HG02623 (cell line): Measurements from ENCODE around the gene PNPLA6.
A peak's percentile ranks its signal among the peaks of the same experiment; 100 is the strongest.

Experiments
- ATAC-seq: cut with Tn5 transposase; IDR thresholded peaks from one replicate; pipeline ENCODE4 v1.9.1; 2021; ENCODE audit warnings: moderate library complexity; ENCODE audit not compliant: unreplicated experiment

The PNPLA6 gene

DNA sequence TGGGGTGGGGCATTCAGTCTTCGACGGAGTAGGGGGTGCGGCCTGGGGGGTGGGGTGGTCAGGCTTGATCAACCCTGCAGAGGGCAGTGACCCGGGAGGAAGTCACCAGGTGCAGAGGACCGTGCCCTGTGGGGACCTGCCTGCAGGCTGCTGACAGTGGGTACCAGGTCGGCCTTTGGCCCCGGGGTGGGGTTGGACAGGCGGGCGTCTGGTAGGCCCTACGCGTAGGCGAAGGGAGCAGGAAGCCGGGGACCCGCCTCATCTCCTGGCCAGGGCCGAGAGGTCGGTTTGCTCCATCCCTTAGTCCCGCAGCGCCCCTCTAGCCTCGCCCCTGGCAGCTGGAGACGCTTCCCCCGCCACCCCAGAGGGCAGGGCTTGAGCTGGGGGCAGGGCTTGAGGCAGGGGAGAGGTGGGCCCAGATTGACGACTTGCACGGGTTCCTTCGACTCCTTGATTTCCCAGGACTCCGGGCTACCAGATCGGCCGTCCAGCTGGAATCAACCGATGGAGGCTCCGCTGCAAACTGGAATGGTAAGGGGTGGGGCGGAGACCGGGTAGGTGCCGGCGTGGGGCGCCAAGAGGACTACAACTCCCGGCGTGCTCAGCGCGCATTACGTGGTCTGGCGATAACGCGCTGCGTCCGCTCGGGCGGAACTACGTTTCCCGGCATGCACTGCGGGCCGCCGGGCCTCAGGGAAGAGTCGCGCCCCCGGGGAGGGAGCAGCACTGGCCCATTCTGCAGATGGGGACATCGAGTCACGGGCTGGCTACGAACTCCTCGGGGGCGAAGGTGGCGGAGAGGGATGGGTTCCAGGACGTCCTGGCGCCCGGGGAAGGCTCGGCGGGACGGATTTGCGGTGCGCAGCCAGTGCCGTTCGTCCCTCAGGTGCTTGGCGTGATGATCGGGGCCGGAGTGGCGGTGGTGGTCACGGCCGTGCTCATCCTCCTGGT is at the start of gene PNPLA6:
PNPLA6 (plus strand) TSS at position 671 of the 951 bp plus-strand sequence; CDS start at position 743, 72 bp downstream.
- ATAC-seq = peak; percentile 57

DNA sequence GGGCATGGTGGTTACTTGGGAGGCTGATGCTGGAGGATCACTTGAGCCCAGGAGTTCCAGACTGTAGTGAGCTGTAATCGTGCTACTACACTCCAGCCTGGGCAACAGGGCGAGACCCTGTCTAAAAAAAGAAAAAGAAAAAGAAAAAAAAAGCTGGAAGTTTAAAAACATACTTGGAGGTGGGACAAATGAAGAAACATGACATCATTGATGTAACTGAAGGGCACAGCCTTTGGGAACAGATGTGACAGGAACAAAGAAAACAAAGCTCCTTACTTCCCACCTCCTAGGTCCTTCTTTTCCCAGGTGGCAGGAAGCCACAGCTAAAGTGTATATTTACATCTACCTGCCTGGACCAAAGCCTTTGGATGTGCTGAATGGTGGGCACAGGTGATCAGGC is 48.6 kb upstream of the PNPLA6 start:
- ATAC-seq = no peak

DNA sequence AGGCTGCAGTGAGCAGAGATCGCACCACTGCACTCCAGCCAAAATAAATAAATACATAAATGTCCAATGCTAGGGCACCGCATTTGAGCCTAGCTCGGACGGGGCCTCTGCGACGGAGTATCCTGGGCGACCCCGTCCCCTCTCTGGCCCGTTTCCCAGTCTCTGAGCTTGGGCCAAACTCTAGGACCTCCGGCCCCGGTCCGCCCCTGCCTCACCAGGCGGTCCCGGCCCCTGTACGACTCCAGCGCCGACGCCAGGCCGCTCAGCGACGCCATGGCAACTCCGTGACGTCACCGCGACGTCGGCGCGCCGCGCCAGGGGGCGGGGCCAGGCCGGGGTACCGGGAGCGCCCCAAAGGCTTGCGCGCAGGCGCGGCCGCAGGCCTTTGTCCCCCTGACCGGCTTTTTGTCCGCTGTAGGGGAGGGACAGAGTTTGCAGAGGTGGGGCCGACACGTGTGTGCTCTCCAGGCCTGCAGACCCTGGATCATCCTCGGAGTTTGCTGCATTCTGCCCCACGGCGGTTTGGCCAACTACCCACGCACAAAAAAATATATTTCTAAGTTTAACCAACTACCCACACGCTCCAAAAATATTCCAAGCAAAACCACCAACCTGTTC is 46.7 kb upstream of the PNPLA6 start, which contains the start of gene PEX11G:
PEX11G (minus strand) TSS at position 300 of the 618 bp plus-strand sequence; CDS start at position 275, 25 bp downstream.
- peak; percentile 64 for ATAC-seq

DNA sequence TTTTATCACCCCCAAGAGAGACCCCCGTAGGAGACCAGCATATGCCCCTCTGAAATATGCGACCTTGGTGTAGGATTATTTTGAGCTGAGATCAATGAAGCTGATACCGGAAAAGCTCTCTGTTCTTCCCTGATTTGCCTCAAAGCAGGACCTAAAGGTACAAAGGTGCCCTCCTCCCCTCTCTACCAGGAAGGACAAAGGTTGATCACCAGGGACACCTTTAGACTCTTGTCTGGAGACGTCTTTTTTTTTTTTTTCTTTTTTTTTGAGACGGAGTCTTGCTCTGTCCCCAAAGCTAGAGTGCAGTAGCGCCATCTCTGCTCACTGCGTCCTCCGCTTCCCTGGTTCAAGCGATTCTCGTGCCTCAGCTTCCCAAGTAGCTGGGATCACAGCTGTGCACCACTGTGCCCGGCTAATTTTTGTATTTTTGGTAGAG is 45.9 kb upstream of the PNPLA6 start:
- no peak for ATAC-seq

DNA sequence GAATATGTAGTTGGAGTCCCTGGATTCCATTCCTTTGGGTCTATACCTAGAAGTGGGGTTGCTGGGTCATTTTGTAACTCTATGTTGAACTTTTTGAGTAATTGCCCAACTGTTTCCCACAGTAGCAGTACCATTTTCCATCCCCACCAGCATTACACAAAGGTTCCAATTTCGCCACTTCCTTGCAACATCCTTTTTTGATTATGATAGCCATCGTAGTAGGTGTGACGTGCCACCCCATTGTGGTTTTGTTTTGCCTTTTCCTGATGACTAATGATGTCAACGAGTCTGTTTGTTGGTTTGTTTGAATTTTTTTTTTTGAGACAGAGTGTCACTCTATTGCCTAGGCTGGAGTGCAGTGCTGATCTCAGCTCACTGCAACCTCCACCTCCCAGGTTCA is 43.4 kb upstream of the PNPLA6 start:
- ATAC-seq = no peak

DNA sequence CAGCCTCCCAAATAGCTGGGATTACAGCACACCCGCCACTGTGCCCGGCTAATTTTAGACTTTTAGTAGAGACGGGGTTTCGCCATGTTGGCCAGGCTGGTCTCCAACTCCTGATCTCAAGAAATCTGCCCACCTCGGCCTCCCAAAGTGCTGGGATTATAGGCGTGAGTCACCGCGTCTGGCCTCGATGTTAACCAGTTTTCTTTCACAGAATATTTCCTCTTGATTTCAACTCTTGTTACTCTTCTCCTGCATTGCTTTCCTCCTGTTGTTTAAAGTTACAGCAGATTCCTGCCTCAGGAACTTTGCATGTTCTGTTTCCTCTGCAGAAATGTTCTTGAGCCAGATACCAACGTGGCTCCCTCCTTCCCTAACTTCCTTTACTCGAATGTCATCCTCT is 43.0 kb upstream of the PNPLA6 start:
- ATAC-seq = no peak

DNA sequence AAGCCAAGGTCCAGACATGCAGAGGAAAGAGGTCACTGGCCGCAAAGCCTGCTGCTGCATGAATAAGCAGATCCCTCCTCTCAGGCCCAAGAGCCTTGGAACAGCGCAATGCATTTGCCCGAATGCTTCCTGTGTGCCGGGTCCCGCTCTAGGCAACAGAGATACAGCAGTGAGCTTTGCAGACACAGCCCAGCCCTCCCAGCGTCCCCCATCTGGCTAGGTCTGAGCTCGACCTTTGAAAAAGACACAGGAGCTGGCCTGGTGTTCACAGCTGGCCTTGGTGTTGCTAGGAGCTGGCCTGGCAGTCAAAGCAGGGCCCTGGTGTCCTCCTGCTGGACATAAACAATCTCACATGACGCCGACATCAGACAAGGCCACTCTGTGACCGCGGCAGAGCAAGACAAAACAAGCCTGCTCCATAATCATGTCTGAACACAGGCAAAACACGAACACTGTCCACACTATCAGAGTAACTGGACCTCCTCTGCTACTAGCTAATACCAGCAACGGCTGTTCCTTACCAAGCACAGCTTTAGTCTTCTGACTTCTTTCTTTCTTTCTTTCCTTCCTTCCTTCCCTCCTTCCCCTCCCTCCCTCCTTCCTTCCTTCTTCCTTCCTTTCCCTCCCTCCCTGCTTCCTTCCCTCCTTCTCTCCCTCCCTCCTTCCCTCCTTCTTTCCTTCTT is 41.0 kb upstream of the PNPLA6 start:
- no peak for ATAC-seq

DNA sequence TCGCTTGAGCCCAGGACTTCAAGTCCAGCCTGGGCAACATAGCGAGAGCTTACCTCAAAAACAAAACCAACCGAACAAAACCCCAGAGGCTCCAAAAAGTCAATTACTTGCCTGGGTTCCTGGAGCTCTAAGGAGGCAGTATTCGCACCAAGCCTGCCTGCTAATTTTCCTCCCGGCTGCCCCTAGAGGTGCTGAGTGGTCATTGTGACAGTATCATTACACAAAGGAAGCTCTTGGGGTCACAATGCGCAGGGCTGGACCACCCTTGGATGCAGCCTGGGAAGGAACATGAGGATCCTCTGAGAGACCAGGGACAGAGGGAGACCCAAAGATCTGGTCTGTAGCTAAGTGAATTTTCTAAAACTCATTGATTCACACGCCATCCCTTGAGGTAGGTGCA is 38.2 kb upstream of the PNPLA6 start:
- ATAC-seq = no peak

DNA sequence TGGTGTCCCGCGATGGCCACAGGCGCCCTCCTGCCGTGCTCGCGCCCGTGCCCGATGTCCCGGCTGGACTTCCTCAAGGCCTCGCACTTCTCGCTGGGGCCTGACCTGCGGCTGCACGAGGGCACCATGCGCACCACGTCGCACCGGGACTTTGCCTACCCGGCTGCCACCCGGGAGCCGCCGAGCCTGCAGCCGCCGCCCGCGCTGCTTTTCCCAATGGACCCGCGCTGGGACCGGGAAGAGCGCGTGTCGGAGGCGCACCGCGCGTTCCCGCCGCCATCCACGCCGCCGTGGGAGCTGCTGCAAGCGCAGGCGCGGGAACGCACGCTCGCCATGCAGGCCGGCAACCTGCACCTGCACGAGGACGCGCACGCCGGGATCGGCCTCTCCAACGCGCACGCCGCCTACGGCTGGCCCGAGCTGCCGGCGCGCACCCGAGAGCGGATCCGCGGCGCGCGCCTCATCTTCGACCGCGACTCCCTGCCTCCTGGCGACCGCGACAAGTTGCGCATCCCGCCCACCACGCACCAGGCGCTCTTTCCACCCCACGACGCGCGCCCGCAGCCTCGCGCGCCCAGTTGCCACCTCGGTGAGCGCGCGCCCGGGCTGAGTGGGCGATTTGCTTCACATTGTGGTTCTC is 34.6 kb upstream of the PNPLA6 start:
- no peak for ATAC-seq

DNA sequence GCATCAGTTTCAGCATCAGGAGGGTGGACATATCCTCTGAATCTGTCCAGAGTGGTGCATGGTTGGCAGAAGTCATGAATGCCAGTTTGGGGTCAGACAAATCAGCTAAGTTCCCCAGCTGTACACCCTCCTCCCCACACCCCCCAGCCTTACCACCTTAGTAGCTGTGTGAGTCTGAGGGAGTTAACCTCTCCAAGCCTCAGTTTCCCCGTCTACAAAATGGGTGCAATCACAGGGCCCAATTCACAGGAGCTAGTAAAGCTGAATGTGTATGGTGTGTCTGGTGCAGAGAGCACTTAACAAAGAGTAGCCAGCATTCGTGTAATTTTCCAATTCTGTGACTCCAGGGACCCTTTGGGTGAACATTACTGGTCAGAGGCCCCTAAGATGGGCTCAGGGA is 33.0 kb upstream of the PNPLA6 start:
- no peak for ATAC-seq

DNA sequence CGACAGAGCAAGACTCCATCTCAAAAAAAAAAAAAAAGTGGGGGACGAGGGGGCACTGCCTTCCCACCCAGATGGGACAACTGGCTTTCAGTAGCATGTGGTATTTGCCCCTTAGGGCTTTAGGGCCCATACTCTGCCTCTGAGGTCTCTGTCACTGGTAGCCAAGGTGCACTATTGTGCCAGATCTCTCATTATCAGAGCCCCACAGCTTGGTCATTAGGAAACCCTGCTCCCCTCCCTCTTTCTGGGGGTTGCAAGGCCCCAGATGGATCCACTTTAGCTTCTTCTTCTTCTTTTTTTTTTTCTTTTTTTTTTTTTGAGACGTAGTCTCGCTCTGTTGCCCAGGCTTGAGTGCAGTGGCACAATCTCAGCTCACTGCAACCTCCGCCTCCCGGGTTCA is 30.8 kb upstream of the PNPLA6 start:
- no peak for ATAC-seq

DNA sequence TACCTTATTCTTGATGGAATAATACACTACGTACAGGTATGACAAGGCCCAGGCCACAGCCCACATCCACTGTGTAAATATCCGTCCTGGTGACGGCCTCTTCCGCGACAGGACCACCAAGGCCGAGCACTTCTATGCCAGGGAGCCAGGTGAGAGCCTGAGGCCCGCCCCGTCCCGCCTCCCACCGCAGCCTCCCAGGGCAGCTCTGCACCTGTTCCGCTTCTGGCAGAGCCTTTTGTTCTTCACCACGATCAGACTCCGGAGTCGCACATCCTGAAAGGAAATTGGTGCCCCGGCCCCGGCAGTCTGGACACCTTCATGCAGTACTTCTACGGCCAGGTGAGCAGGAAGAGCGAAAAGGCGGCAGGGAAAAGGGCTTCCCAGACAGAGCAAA is 30.2 kb upstream of the PNPLA6 start:
- ATAC-seq = no peak

DNA sequence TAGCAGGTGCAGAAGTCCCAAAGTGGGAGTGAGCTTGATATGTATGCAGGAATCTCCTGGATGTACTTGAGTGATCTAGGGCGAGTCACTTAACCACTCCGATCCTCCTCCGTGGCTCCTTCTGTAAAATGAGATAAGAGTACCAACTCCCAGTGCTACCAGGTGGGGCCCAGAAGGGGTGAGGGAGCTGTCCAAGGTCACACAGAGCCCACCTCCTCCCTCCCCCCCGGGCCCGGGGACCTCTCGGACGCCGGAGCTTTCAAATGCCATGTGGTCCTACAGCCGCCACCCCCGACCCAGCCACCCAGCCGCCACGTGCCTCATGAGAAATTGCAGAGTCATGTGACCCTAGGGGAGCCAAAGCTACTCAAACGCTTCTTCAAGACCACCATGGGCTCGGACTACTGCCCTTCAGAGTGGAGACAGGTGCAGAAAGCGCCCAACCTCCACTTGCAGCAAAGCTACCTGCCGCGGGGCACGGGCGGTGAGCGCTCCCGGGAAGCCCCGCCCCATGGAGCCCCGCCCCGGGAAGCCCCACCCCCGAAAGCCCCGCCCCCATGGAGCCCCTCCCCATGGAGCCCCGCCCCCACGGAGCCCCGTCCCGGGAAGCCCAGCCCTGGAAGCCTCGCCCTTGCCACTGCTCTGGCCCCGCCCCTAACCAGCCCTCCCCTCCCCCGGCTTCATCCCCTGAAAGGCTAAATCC is 29.7 kb upstream of the PNPLA6 start:
- ATAC-seq = no peak

DNA sequence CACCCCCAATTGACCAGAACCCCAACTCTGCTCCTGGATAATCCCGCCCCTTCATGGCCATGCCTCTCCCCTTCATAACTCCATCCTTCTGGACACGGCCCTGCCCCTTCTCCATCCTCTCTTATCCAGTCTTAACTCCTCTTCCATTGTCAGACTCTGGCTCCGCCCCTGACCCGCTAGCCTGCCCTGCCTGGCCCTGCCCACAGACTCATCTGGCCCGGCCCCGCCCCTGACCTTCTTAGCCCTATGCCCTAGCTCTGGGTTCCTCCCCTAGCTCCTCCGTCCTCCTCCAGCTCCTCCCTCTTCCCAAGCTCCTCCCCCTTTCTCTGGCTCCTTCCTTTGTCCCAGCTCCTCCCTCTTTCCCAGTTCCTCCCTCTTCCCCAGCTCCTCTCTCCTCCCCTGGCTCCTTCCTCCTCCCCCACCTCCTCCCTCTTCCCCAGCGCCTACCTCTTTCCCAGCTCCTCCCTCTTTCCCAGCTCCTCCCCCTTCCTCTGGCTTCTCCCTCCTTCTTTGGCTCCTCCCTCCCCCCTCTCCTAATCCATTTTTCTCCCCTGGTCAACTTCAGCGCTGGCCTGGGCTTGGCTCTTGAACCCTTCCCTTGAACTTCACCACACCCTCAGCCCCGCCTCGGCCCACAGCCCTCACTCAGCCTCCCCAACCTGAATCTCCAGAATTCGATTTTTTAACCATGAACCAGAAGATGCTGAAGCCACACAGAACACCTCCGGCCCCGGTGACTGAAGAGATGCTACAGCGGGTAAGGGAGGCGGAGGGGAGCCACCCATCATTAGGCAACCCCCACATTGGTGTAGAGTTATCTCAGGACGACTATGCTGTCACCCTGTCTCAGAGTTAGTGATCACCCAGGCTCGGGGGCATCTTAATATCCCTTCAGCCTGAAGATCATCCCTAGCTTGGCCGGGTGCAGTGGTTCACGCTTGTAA is 28.9 kb upstream of the PNPLA6 start:
- no peak for ATAC-seq

DNA sequence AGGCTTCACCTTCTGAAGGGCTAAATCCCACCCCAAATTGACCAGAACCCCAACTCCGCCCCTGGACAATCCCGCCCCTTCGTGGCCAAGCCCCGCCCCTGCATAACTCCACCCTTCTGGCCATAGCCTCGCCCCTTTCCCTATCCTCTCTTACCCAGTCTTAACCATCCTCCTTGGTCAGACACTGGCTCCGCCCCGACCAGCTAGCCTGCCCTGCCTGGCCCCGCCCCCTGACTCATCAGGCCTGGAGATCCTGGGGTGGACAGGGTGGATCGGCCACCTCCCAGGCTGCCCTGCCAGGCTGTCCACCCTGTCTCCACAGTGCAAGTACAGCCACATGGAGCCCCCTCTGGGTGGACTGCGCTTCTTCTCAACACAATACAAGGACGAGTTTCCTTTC is 27.6 kb upstream of the PNPLA6 start:
- no peak for ATAC-seq

DNA sequence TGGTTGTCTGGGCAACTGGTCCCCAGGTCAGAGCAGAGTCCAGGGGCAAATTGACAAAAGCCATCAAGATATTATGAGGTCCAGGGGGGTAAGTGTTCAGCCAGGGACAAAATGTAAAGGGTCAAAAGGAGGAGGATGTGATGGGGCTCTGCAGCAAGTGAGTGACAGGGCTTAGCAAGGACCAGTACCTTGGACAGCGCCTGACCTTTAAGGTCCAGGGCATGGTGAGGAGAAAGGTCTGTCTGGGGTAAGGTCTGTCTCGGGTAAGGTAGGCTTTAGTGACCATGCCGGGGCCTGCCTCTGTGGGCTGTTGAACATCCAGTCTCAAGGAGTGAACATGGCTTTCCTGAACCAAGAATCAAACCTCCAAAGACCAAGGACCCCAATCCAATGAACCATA is 25.9 kb upstream of the PNPLA6 start:
- no peak for ATAC-seq

DNA sequence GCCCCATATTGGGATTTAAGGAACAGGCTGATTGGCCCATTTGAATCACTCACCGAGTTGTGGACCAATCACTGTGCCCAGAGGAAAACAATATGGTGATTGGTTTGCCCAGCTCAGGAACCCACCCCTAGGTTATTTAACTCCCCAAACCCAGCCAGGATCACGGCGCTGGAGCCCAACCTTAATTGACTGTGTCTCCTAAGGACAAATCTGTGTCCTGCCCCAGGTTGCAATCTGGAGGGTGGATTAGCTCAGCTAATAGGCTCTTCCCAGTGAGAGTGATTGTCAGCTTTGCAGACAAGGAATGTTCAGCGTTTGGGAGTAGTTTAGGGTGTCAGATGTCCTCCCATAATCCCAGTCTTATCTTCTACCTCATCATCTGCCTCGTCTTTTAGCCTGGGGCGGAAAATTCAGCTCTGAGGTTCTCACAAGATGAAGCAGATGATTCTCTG is 23.1 kb upstream of the PNPLA6 start:
- no peak for ATAC-seq

DNA sequence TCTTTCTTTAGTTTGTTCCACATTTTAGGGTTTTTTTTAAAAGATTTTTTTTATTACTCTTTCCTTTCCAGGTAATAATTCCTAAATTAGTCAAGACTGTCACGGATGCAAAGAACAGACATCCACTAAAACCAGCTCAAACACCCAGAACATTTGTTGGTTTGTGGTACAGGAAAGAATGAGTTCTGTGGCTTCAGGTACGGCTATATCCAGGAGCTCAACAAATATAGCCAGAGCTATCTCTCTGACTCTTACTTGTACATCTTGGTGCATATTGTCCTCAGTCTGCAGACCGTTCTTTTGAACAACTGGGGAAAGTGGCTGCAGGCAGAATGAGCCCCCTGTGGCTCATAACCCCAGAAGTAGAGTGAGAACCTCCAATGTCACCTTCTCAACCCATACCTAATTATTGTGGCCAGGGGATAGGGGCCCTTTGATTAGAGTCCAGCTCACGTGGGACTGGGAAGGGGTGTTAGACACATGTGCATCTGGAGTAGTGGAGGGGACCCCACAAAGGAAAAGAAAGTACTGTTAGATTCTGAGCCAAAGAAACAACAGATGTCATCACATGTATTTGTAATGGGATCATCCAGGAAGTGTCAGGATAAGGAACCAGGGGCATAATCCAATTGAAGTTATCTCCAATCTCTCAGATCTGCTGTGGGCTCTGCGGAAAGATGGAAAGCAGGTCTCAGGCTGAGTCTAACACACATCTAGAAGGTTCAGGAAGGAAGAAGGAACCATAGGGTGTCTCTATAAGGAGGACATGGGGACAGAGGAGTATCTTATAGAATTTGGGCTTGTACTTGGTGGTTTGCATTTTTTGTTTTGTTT is 21.5 kb upstream of the PNPLA6 start:
- ATAC-seq = no peak
